Endothelial cell (in vitro differentiated cells): ENCODE measurements around the gene ABCB1. TPM values are rescaled to one million over a fixed set of nuclear protein-coding genes. Genes with fewer than 3 reads are reported as not detected.

Experiments
- DNase-seq: peaks from one replicate; pipeline ENCODE4 v3.0.0; 2021; ENCODE audit warnings: low spot score
- H3K27ac Mint-ChIP-seq: one replicate; pipeline ENCODE4 v1.8.0; 2021; ENCODE audit warnings: mixed read lengths, inconsistent platforms; ENCODE audit not compliant: unreplicated experiment
- H3K27me3 Mint-ChIP-seq: one replicate; pipeline ENCODE4 v1.8.0; 2021; ENCODE audit warnings: mild to moderate bottlenecking, moderate library complexity, mixed read lengths, inconsistent platforms; ENCODE audit not compliant: unreplicated experiment
- H3K36me3 Mint-ChIP-seq: one replicate; pipeline ENCODE4 v1.8.0; 2021; ENCODE audit warnings: mild to moderate bottlenecking, low read depth, mixed read lengths, inconsistent platforms; ENCODE audit not compliant: unreplicated experiment
- H3K4me1 Mint-ChIP-seq: one replicate; pipeline ENCODE4 v1.8.0; 2021; ENCODE audit warnings: mild to moderate bottlenecking, mixed read lengths, inconsistent platforms; ENCODE audit not compliant: unreplicated experiment
- H3K4me3 Mint-ChIP-seq: one replicate; pipeline ENCODE4 v1.8.0; 2021; ENCODE audit warnings: mild to moderate bottlenecking, mixed read lengths, inconsistent platforms; ENCODE audit not compliant: unreplicated experiment
- H3K9me3 Mint-ChIP-seq: one replicate; pipeline ENCODE4 v1.8.0; 2021; ENCODE audit warnings: mixed read lengths, inconsistent platforms; ENCODE audit not compliant: unreplicated experiment
- total RNA-seq: library from RNA; stranded (reverse); fragmentation: NEBNext Ultra II Directional; extraction: Animal tissue kit (Norgen Biotek cat#: 25700); gene quantifications from one replicate; pipeline ENCODE4 v1.2.1, GENCODE V29; 2021; ENCODE audit not compliant: unreplicated experiment
- TF ChIP-seq, protein P1 (sequence below): fragments of 200-600 bp; sonication (generic); IDR thresholded peaks from one replicate; pipeline ENCODE4 v1.5.0; 2021; ENCODE audit warnings: antibody characterized with exemption; ENCODE audit not compliant: unreplicated experiment

Gene ABCB1
- total RNA-seq, 1 donor from 2014 or later: 1.0 TPM

DNA sequence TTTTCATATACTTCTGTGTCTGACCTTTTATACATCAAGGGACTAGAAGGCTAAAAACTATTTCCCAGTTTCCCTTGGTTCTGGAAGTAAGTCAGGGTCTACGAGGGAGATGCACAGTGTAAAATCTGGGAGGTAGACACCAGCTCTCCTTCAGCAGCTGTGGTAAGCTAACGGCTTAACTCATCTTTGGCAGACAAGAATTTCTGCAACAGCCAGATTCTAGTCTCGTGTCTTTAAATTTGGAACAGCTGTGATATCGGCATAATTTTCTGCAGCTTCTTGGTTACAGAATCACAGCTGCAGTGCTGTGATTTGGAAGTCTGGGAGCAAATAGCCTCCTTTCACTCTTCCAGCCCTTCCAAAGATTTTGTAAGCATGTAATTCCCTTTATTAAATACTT lies 87.8 kb downstream of the ABCB1 start:
- no peak overlapping the region for H3K27ac Mint-ChIP-seq
- peaks cover 2% of the 10 kb centered on the region for H3K27me3 Mint-ChIP-seq
- peaks cover 2% of the 10 kb centered on the region for H3K4me1 Mint-ChIP-seq
- no peaks in the 10 kb centered on the region for H3K9me3 Mint-ChIP-seq
- no peak overlapping the region for H3K4me3 Mint-ChIP-seq
- DNase-seq: no peak
- TF ChIP-seq, protein P1, sequence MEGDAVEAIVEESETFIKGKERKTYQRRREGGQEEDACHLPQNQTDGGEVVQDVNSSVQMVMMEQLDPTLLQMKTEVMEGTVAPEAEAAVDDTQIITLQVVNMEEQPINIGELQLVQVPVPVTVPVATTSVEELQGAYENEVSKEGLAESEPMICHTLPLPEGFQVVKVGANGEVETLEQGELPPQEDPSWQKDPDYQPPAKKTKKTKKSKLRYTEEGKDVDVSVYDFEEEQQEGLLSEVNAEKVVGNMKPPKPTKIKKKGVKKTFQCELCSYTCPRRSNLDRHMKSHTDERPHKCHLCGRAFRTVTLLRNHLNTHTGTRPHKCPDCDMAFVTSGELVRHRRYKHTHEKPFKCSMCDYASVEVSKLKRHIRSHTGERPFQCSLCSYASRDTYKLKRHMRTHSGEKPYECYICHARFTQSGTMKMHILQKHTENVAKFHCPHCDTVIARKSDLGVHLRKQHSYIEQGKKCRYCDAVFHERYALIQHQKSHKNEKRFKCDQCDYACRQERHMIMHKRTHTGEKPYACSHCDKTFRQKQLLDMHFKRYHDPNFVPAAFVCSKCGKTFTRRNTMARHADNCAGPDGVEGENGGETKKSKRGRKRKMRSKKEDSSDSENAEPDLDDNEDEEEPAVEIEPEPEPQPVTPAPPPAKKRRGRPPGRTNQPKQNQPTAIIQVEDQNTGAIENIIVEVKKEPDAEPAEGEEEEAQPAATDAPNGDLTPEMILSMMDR: no peak
- H3K36me3 Mint-ChIP-seq: no peaks in the 10 kb centered on the region

DNA sequence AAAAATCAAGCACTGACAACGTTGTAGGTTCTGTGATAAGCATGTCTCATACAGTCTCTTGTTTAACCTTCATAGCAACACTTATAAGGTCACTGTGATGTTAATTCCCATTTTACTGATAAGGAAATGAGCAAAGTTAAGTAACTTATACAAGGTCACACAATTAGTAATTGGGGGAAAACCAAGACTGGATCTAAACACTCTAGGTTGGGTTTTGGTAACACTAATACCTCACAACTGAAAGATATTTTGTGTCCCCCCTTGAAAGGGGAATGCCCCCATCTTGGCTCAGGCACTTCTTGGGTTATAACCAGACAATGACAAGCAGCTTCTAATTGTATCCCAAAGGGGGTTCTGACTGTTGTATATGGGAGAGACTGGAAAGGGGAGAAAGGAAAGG lies 89.2 kb downstream of the ABCB1 start:
- Mint-ChIP-seq H3K4me3 (no peak overlapping the region), H3K4me1 (peaks cover 3% of the 10 kb centered on the region), H3K36me3 (no peaks in the 10 kb centered on the region), H3K9me3 (no peaks in the 10 kb centered on the region), H3K27ac (no peak overlapping the region), H3K27me3 (peaks cover 2% of the 10 kb centered on the region)
- TF ChIP-seq, protein P1: no peak
- no peak for DNase-seq

DNA sequence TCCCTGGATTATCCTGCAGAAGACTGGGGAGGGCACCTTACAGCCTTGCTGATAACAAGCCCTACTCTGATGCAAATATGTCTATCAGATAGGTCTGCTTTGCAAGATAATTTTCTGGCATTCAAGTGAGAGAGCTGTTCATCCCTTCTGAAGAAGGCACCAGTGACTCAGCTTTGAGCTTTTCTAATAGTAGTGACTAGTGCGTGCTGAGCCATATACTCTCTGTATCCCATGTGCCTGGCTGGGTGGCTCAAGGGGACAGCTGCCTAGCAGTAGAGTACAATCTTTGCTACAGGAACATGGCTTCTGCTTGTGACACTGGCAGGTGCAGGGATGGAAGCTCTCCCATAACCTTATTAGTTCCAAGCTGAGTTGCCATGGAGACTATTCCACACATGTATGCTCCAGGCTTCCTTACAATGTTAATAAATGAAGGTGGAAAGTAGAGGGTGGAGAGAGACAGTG lies 90.2 kb downstream of the ABCB1 start:
- H3K36me3 Mint-ChIP-seq: no peaks in the 10 kb centered on the region
- H3K27ac Mint-ChIP-seq: no peak overlapping the region
- peaks cover 3% of the 10 kb centered on the region for H3K4me1 Mint-ChIP-seq
- H3K9me3 Mint-ChIP-seq: no peaks in the 10 kb centered on the region
- no peak for DNase-seq
- TF ChIP-seq, protein P1: no peak
- peaks cover 2% of the 10 kb centered on the region for H3K27me3 Mint-ChIP-seq
- no peak overlapping the region for H3K4me3 Mint-ChIP-seq

DNA sequence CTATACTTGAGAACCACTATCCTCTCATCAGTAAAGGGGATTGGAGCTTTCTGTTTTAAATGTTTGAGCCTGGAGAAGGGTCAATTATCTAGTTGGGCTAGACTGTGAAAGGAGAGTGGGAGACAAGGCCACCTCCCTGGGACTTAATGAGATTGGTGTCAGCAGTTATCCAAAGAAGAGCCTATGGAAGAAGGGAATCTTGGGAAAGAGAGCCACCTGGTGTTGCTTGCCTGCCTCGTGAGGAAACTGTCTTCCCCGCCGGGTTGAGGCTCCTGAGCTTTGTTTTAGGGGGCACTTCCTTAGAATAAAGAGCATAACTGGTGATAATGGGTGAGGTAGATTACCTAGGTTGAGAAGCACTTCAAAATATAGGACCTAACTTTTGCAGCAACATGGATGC lies 93.2 kb downstream of the ABCB1 start:
- H3K27me3 Mint-ChIP-seq: no peaks in the 10 kb centered on the region

More for the DNA sequence above, 93.2 kb downstream of the ABCB1 start:
- Mint-ChIP-seq H3K4me3 (no peak overlapping the region), H3K36me3 (no peaks in the 10 kb centered on the region), H3K4me1 (peaks cover 3% of the 10 kb centered on the region), H3K9me3 (no peaks in the 10 kb centered on the region), H3K27ac (no peak overlapping the region)
- DNase-seq: no peak
- TF ChIP-seq, protein P1: no peak
